Measurements from ENCODE around the gene WDR43.

Gene WDR43

GRCh38 chr2:28997237-28997846 lies 102.9 kb downstream of the WDR43 start:
- Histone ChIP-seq H3K27ac (ENCODE audit: low read depth, low read length) (no peak overlapping the region), H3K4me1 (ENCODE audit: control insufficient read depth in 1 of 2, insufficient read depth in 2 of 2, low read length in 2 of 2) (peaks cover 15 to 16% of the 10 kb centered on the region in 2 donors), H3K9ac (ENCODE audit: low read depth in 1 of 2, low read length in 2 of 2) (no peak overlapping the region), H3K27me3 (ENCODE audit: control insufficient read depth in 1 of 2, insufficient read depth in 2 of 2, low read length in 2 of 2) (no peaks in the 10 kb centered on the region), H3K9me3 (ENCODE audit: control insufficient read depth in 1 of 2, low read length in 2 of 2) (no peaks in the 10 kb centered on the region), H3K36me3 (ENCODE audit: control insufficient read depth in 1 of 2, insufficient read depth in 2 of 2, low read length in 2 of 2) (no peaks in the 10 kb centered on the region), H3K4me3 (ENCODE audit: low read depth in 1 of 2, low read length in 2 of 2) (no peak overlapping the region)

Measured in duodenal mucosa (tissue), 2 donors.